Endothelial cell of umbilical vein (primary cell): ENCODE measurements around the gene MTR.

Experiments
- CTCF ChIP-seq, 2 donors: IDR thresholded peaks; 1 replicate in 1 of 2; 2 replicates in 1 of 2; pipeline ENCODE4 v1.5.1; 2011; ENCODE audit warnings: low read length in 2 of 2, mild to moderate bottlenecking in 2 of 2, moderate library complexity in 2 of 2, control low read depth in 1 of 2, inconsistent platforms in 1 of 2, low read depth in 1 of 2; ENCODE audit not compliant: insufficient read depth in 1 of 2; ENCODE audit errors: extremely low read depth in 1 of 2
- EZH2 ChIP-seq: IDR thresholded peaks from 2 replicates; pipeline ENCODE4 v1.6.1; 2012; ENCODE audit warnings: borderline replicate concordance, low read depth, mild to moderate bottlenecking, moderate library complexity, low read length, inconsistent platforms; ENCODE audit not compliant: severe bottlenecking
- FOS ChIP-seq: IDR thresholded peaks from 2 replicates; pipeline ENCODE4 v1.6.1; 2011; ENCODE audit warnings: mild to moderate bottlenecking, low read length, moderate library complexity, borderline replicate concordance; ENCODE audit not compliant: insufficient read depth
- GATA2 ChIP-seq: IDR thresholded peaks from 2 replicates; pipeline ENCODE4 v1.7.0; 2011; ENCODE audit warnings: low read depth, mild to moderate bottlenecking, moderate library complexity, mixed read lengths, low read length; ENCODE audit not compliant: insufficient read length, insufficient read depth
- JUN ChIP-seq: IDR thresholded peaks from 2 replicates; pipeline ENCODE4 v1.6.1; 2011; ENCODE audit warnings: borderline replicate concordance, low read depth; ENCODE audit not compliant: insufficient read length, insufficient read depth
- MAX ChIP-seq: IDR thresholded peaks from 2 replicates; pipeline ENCODE4 v1.6.1; 2011; ENCODE audit not compliant: insufficient read depth, insufficient read length
- MYC ChIP-seq: IDR thresholded peaks from one replicate; pipeline ENCODE4 v1.6.1; 2011; ENCODE audit warnings: mild to moderate bottlenecking, low read depth, low read length
- POLR2A ChIP-seq: IDR thresholded peaks from 2 replicates; pipeline ENCODE4 v1.6.1; 2012; ENCODE audit warnings: low read depth, mild to moderate bottlenecking, control low read depth, low read length
- POLR2AphosphoS5 ChIP-seq: IDR thresholded peaks from 2 replicates; pipeline ENCODE4 v1.6.1; 2012; ENCODE audit warnings: low read depth, mild to moderate bottlenecking, control low read depth, low read length, moderate library complexity; ENCODE audit not compliant: insufficient read depth

GRCh38 chr1:236795035-236795756, at the start of gene MTR:
- TF ChIP-seq EZH2 (no peak), GATA2 (no peak), CTCF (IDR thresholded peaks at IDR 0.05; ENCODE audit: extremely low read depth in 1 of 2, insufficient read depth in 1 of 2, low read depth in 1 of 2, low read length in 2 of 2) (no peak), POLR2AphosphoS5 (peak; percentile 85), JUN (no peak), POLR2A (peak; percentile 89), MAX (peak; percentile 71), MYC (no peak), FOS (no peak)
